Nasal cavity respiratory epithelium epithelial cell of viscerocranial mucosa (primary cell): ENCODE measurements around the gene HCAR3. TPM values are rescaled to one million over a fixed set of nuclear protein-coding genes. Genes with fewer than 3 reads are reported as not detected.

Experiments used
- total RNA-seq: library from RNA; depleted of rRNA; stranded (reverse); fragments of >200 nt; gene quantifications from 2 replicates; pipeline ENCODE4 v1.2.3, GENCODE V29; 2014

Gene HCAR3
- total RNA-seq, result 0.68 and 4.0 TPM in 2 replicates

GRCh38 chr12:122716658-122717057 lies at the start of gene HCAR3:
TSS of gene HCAR3 (minus strand) at chr12:122716811. CDS start at chr12:122716737, 74 bp downstream.

DNA sequence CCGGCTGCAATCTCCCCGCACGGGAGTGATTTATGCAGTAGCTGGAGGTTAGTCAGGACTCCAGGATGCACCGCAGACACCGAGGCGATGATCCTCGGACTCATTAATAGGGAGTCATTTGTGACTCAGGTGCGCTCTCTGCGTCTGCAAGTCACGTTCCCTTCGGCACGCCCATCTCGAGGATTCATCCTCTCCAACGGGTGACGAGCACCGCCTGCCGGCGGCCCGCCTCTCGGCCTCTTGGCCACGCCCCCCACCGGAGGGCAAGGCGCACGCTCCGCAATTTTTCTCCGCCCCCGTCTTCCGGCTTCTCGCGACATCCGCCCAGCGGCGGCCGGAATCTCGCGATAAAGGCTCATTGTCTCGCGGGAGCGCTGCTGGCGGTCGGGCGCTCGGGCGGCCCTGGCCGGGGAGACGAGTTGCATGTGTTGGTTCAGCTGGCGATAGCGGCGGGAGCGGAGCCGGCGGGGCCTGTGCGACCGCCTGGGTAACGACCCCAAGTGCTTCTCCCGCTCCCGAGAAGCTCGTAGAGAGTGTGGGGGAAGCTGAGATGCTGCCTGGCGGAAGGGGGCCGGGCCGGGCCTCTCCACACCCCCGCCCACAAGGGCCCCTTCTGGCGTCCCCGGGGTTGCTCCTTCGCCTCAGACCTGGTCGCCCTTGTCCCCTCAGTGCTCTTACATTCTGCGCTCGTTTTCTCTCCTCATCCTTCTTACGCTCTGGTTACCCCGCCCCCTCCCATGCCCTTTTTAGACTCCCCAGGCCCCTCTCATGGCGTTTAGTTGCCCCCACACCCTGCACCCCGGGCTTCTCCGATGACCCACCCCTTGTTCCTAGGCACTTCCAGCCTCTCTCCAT lies 36.1 kb upstream of the HCAR3 start, which contains the start of gene DENR:
Gene DENR (plus strand): TSS at position 361 of the 855 bp plus-strand sequence. CDS start 878 bp downstream, outside the sequence.

GRCh38 chr12:122730215-122731014 lies 13.8 kb upstream of the HCAR3 start, which contains the start of gene HCAR1:
TSS of gene HCAR1 (minus strand) at chr12:122730844. CDS start at chr12:122730339, 505 bp downstream.

DNA sequence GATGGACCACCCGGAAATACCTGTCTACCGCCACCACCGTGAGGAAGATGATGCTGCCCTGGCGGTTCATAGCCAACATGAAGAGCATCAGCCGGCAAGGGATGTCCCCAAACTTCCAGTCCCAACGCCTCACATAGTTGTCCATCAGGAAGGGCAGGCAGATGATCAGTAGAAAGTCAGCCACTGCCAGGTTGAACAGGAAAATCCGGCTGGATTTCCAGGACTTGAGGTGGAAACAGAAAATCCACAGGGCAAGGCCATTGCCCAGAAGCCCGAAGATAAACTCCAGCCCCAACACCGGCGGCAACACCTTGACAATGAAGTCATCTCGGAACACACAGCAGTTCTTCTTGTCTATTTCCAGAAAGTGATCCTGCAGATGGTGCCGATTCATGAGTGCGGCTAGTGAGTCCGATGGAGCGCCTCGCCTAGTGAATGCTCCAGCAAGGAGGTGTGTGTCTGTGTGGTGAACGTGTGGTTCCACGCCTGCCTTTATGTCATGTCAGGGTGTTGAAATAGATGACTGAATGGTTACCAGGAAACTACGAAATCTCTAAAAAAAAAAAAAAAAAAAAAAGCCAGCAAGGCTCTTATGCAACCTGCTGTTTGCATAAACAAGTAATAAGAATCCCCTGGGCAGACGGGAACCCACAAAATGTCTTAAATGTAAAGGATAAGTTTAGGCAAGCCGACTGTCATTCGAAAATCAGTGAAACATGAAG lies 13.6 kb downstream of the HCAR3 start, which contains the start of gene HCAR2:
Gene HCAR2 (minus strand): TSS at position 468 of the 722 bp plus-strand sequence. CDS start 74 bp downstream, at position 394.

Other genes starting within 250 kb of the HCAR3 start
- gene ZCCHC8, start 215.9 kb downstream of the HCAR3 start, total RNA-seq, result 22.9 and 27.4 TPM in 2 replicates
- 37.6 and 55.0 TPM in 2 replicates for gene RSRC2, start 189.9 kb downstream of the HCAR3 start, total RNA-seq
- 5.5 and 8.7 TPM in 2 replicates for gene KNTC1, start 189.6 kb downstream of the HCAR3 start, total RNA-seq
- gene HCAR2, start 13.5 kb downstream of the HCAR3 start, total RNA-seq, result 3.4 and 4.5 TPM in 2 replicates
- gene HCAR1, start 14.0 kb upstream of the HCAR3 start, total RNA-seq, result not detected in 2 replicates
- gene DENR, start 36.0 kb upstream of the HCAR3 start, total RNA-seq, result 42.6 and 46.1 TPM in 2 replicates
- 0.78 and 1.0 TPM in 2 replicates for gene CCDC62, start 57.8 kb upstream of the HCAR3 start, total RNA-seq
- 33.8 and 50.9 TPM in 2 replicates for gene HIP1R, start 118.6 kb upstream of the HCAR3 start, total RNA-seq
- gene VPS37B, start 179.3 kb upstream of the HCAR3 start, total RNA-seq, result 23.2 and 36.5 TPM in 2 replicates
- 3.4 and 5.0 TPM in 2 replicates for gene ABCB9, start 249.7 kb upstream of the HCAR3 start, total RNA-seq